T-helper 1 cell treated with Interleukin-12 subunit alpha and Interleukin-12 subunit beta and Interleukin-4 antibody, amounts not matched to agents 30 μg/mL and 1 μg/mL, for 36 hours (primary cell): ENCODE data around the gene DCP1B.

Experiments
- H3K27ac Mint-ChIP-seq: one replicate; pipeline ENCODE4 v1.8.0; 2021; ENCODE audit warnings: mild to moderate bottlenecking, mixed read lengths
- H3K27me3 Mint-ChIP-seq: one replicate; pipeline ENCODE4 v1.8.0; 2021; ENCODE audit warnings: low read depth, mixed read lengths
- H3K36me3 Mint-ChIP-seq: one replicate; pipeline ENCODE4 v1.8.0; 2021; ENCODE audit warnings: low read depth, mixed read lengths
- H3K4me1 Mint-ChIP-seq: one replicate; pipeline ENCODE4 v1.8.0; 2021; ENCODE audit warnings: low read depth, mixed read lengths
- H3K4me3 Mint-ChIP-seq: one replicate; pipeline ENCODE4 v1.8.0; 2021; ENCODE audit warnings: mild to moderate bottlenecking, moderate library complexity, mixed read lengths
- H3K9me3 Mint-ChIP-seq: one replicate; pipeline ENCODE4 v1.8.0; 2021; ENCODE audit warnings: mixed read lengths

The DCP1B gene

DNA sequence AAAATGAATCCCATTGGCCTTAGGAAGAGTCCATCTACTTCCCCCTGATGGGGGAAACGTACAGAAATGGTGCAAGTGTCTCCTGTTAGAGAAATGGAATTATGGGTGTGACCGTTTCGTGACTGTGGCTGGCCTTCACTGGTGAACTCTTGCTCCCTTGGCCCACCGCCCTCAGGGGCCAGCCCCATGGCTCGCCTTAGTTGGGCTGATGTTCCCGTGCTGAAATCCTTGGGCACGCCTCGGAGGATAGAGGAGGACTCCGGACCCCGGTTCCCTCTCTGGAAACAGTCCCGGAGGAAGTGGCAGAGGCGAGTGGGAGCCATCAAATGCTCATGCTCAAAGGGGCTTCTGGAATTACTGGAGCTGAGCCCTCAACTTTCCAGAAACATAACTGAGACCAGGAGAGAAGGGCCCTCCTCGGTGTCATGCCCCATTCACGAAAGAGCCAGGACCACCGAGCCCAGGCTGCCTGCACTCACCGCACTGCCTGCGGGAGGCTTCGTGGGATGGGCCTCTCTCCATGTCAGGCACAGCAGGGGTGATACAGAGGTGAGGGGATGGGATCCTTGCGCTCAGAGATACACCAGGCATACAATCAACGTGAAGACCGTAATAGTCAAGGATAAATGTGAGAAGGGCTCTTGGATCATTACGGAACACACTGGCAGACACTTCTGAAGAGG lies 75.7 kb downstream of the DCP1B start:
- Mint-ChIP-seq H3K27me3 (no peaks in the 10 kb centered on the region), H3K4me3 (no peak overlapping the region), H3K9me3 (no peaks in the 10 kb centered on the region), H3K4me1 (peaks cover 4% of the 10 kb centered on the region), H3K36me3 (no peaks in the 10 kb centered on the region), H3K27ac (no peak overlapping the region)

DNA sequence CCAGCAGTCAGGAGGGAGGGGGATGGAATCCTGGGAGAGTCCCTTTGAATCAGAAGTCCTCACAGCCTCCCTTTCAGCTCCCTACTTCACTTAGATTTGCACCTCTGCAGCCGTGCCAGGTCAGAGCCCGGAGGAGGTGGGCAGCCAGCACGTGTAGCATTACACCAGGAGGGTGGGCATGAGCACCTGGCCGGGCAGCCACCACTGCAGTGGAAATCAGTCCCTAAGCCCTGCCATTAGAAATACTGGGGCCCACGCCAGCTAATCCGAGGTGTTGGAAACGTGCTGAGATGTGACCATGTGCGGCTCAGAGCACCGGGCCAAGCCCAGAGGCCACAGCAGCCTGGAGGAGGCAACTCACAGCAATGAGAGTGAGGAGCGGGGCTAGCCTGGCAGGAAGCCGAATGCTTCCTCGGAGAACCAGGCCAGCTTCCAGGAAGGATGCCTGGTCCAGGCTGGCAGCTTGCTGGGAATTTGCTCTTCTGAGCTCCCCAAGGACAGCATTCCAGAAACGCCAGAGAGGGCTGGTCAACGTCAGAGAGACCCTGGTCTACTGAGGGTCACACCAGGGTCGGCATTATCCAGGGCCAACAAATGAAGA lies 76.4 kb downstream of the DCP1B start:
- Mint-ChIP-seq H3K27me3 (no peaks in the 10 kb centered on the region), H3K36me3 (no peaks in the 10 kb centered on the region), H3K27ac (no peak overlapping the region), H3K4me1 (peaks cover 5% of the 10 kb centered on the region), H3K9me3 (no peaks in the 10 kb centered on the region), H3K4me3 (no peak overlapping the region)

- no peaks in the 10 kb centered on the region for H3K9me3 Mint-ChIP-seq
- H3K36me3 Mint-ChIP-seq: no peaks in the 10 kb centered on the region
- no peaks in the 10 kb centered on the region for H3K27me3 Mint-ChIP-seq
- peaks cover 5% of the 10 kb centered on the region for H3K4me1 Mint-ChIP-seq
- no peak overlapping the region for H3K4me3 Mint-ChIP-seq
- no peak overlapping the region for H3K27ac Mint-ChIP-seq
Measured at GRCh38 chr12:1927051-1927680, 77.1 kb downstream of the DCP1B start.

GRCh38 chr12:1926251-1926657 lies 78.0 kb downstream of the DCP1B start:
- no peak overlapping the region for H3K27ac Mint-ChIP-seq
- no peaks in the 10 kb centered on the region for H3K27me3 Mint-ChIP-seq

GRCh38 chr12:1925684-1926006 lies 78.6 kb downstream of the DCP1B start:
- no peak overlapping the region for H3K4me3 Mint-ChIP-seq
- H3K27me3 Mint-ChIP-seq: no peaks in the 10 kb centered on the region
- H3K36me3 Mint-ChIP-seq: no peaks in the 10 kb centered on the region
- no peaks in the 10 kb centered on the region for H3K9me3 Mint-ChIP-seq
- H3K27ac Mint-ChIP-seq: no peak overlapping the region
- peaks cover 5% of the 10 kb centered on the region for H3K4me1 Mint-ChIP-seq

More at GRCh38 chr12:1926251-1926657, 78.0 kb downstream of the DCP1B start:
- Mint-ChIP-seq H3K4me3 (no peak overlapping the region), H3K4me1 (peaks cover 5% of the 10 kb centered on the region), H3K9me3 (no peaks in the 10 kb centered on the region), H3K36me3 (no peaks in the 10 kb centered on the region)

GRCh38 chr12:1924996-1925683 lies 79.1 kb downstream of the DCP1B start:
- no peak overlapping the region for H3K4me3 Mint-ChIP-seq
- H3K4me1 Mint-ChIP-seq: peaks cover 5% of the 10 kb centered on the region
- no peaks in the 10 kb centered on the region for H3K36me3 Mint-ChIP-seq
- H3K27me3 Mint-ChIP-seq: no peaks in the 10 kb centered on the region
- H3K9me3 Mint-ChIP-seq: no peaks in the 10 kb centered on the region
- H3K27ac Mint-ChIP-seq: no peak overlapping the region

GRCh38 chr12:1922985-1923384 lies 81.3 kb downstream of the DCP1B start:
- no peaks in the 10 kb centered on the region for H3K9me3 Mint-ChIP-seq
- H3K36me3 Mint-ChIP-seq: no peaks in the 10 kb centered on the region
- H3K4me1 Mint-ChIP-seq: peaks cover 5% of the 10 kb centered on the region
- H3K27me3 Mint-ChIP-seq: peaks cover 5% of the 10 kb centered on the region
- no peak overlapping the region for H3K4me3 Mint-ChIP-seq
- no peak overlapping the region for H3K27ac Mint-ChIP-seq

DNA sequence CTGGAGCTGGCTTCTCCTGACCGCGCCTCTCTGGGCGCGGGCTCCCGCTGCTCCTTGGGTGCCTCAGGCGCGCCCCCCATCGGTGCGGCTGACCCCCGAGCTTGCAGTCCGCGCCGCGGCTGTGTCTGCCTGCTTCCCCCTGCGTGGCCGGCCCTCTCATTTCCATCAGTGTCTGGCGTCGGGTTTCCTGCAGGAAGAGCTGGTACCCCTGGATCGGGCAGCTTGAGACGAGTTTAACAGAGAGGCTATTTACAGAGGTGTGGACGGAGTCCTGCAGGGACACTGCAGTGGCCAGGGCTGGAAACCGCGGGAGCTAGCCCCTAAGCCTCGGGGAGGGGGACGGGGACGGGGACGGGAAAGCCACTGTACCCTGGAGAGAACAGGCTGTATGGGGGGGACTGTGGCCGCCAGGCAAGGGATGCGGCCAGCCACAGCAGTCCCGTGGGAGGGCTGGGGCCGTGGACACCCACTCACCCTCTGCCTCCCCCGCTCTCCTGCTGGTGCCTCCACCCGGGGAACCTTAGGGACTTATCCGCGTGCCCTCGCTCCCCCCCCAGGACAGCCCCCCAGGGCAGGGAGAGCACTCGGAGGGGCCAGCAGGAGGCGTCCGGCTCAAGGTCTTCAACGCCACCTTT lies 82.1 kb downstream of the DCP1B start:
- no peaks in the 10 kb centered on the region for H3K9me3 Mint-ChIP-seq
- H3K4me1 Mint-ChIP-seq: peaks cover 5% of the 10 kb centered on the region
- no peaks in the 10 kb centered on the region for H3K36me3 Mint-ChIP-seq
- peaks cover 5% of the 10 kb centered on the region for H3K27me3 Mint-ChIP-seq
- no peak overlapping the region for H3K27ac Mint-ChIP-seq
- H3K4me3 Mint-ChIP-seq: no peak overlapping the region

- H3K9me3 Mint-ChIP-seq: no peaks in the 10 kb centered on the region
- H3K4me3 Mint-ChIP-seq: no peak overlapping the region
- H3K36me3 Mint-ChIP-seq: no peaks in the 10 kb centered on the region
- peaks cover 11% of the 10 kb centered on the region for H3K4me1 Mint-ChIP-seq
- H3K27me3 Mint-ChIP-seq: peaks cover 12% of the 10 kb centered on the region
- H3K27ac Mint-ChIP-seq: no peak overlapping the region
Measured at GRCh38 chr12:1920971-1921370, 83.3 kb downstream of the DCP1B start.

- H3K27ac Mint-ChIP-seq: no peak overlapping the region
- H3K4me3 Mint-ChIP-seq: no peak overlapping the region
- H3K4me1 Mint-ChIP-seq: peaks cover 16% of the 10 kb centered on the region
- H3K9me3 Mint-ChIP-seq: no peaks in the 10 kb centered on the region
- peaks cover 2% of the 10 kb centered on the region for H3K36me3 Mint-ChIP-seq
- H3K27me3 Mint-ChIP-seq: peaks cover 14% of the 10 kb centered on the region
Measured at GRCh38 chr12:1920436-1920835, 83.8 kb downstream of the DCP1B start.

DNA sequence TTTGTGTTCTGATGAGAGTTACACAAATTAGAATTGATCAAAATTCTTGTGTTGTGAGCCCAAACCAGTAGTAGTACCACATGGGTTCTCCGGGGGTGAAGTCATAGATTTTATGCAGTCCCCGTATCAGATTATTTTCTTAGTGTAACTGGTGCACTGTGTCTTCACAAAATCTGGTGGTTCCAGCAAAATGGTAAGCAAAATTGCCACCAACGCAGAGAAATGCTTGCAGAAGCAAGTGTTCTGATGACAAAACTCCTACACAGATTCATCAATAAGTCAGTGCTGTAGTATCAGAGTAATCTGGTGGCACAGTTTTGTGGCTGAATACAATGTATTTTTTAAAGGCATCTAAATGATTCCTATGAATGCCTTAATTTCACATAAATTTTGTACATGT lies 84.5 kb downstream of the DCP1B start:
- no peak overlapping the region for H3K27ac Mint-ChIP-seq
- H3K4me3 Mint-ChIP-seq: no peak overlapping the region
- no peaks in the 10 kb centered on the region for H3K9me3 Mint-ChIP-seq
- peaks cover 2% of the 10 kb centered on the region for H3K36me3 Mint-ChIP-seq
- H3K4me1 Mint-ChIP-seq: peaks cover 18% of the 10 kb centered on the region
- H3K27me3 Mint-ChIP-seq: peaks cover 14% of the 10 kb centered on the region

- H3K4me3 Mint-ChIP-seq: no peak overlapping the region
- no peaks in the 10 kb centered on the region for H3K9me3 Mint-ChIP-seq
- H3K4me1 Mint-ChIP-seq: peaks cover 18% of the 10 kb centered on the region
- peaks cover 14% of the 10 kb centered on the region for H3K27me3 Mint-ChIP-seq
- peaks cover 2% of the 10 kb centered on the region for H3K36me3 Mint-ChIP-seq
- H3K27ac Mint-ChIP-seq: no peak overlapping the region
Measured at GRCh38 chr12:1919284-1919683, 85.0 kb downstream of the DCP1B start.

GRCh38 chr12:1918884-1919236 lies 85.4 kb downstream of the DCP1B start:
- Mint-ChIP-seq H3K4me1 (peaks cover 18% of the 10 kb centered on the region), H3K27ac (no peak overlapping the region), H3K9me3 (no peaks in the 10 kb centered on the region), H3K36me3 (peaks cover 2% of the 10 kb centered on the region), H3K27me3 (peaks cover 14% of the 10 kb centered on the region), H3K4me3 (no peak overlapping the region)

DNA sequence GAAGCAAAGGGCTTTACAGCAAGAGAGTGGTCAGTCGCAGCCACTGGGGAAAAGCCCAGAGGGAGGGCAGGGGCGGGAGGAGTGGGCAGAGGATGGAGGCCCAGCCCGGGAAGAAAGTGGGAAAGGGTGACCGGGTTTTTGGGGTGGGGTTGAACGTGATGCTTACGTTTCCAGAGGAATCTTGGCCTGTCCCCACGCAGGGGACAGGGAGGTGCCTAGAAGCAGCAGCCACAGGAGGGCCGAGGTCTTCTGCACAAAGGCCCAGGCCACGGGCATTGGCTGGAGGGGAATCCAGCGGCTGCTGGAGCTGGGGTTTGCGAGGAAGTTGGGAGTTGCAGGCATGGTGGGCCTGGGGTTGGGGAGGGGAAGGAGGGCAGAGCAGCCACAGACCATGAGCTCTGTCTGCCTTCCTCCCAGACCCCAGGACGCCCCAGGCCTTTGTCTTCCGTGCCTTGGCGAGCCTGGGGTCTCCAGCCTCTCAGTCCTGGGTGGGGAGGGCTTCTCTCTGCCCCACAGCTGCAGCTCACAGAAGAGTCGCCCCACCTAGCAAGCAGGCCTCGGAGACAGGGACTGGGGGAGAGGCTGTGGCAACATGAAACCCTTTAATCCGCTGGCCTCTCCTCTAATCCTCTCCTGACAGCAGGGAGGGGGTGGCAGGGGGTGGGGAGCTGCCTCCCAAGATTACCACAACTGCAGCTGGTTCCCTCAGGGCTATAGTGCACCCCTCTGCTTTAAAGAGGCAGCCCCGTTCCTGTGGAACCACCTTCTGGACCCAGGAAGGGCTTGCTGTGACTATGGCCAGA lies 86.0 kb downstream of the DCP1B start, which contains the start of gene CACNA2D4:
CACNA2D4 (minus strand) TSS at position 572 of the 803 bp plus-strand sequence; CDS start at position 393, 179 bp downstream.
- no peaks in the 10 kb centered on the region for H3K9me3 Mint-ChIP-seq
- H3K36me3 Mint-ChIP-seq: peaks cover 2% of the 10 kb centered on the region
- no peak within 1 kb of the TSS for H3K27ac Mint-ChIP-seq
- H3K4me1 Mint-ChIP-seq: peaks cover 16% of the 10 kb centered on the region
- peaks cover 14% of the 10 kb centered on the region for H3K27me3 Mint-ChIP-seq
- no peak within 1 kb of the TSS for H3K4me3 Mint-ChIP-seq
